Keratinocyte (primary cell): ENCODE data around the gene CMTM8.

Source experiments
- CTCF ChIP-seq, 3 experiments: IDR thresholded peaks in 1 of 3; conservative IDR thresholded peaks in 1 of 3; optimal IDR thresholded peaks in 1 of 3; 2 replicates in 2 of 3; 3 replicates in 1 of 3; pipeline versions ENCODE3 to v1.5.1; 2011; ENCODE audit warnings: low read length in 3 of 3, mild to moderate bottlenecking in 3 of 3, moderate library complexity in 2 of 3, control low read depth in 1 of 3, inconsistent platforms in 1 of 3; ENCODE audit not compliant: insufficient read depth in 2 of 3; ENCODE audit errors: extremely low read depth in 1 of 3
- EZH2 ChIP-seq: IDR thresholded peaks from one replicate; pipeline ENCODE4 v1.6.1; 2012; ENCODE audit warnings: inconsistent platforms, mild to moderate bottlenecking, low read length, moderate library complexity

DNA sequence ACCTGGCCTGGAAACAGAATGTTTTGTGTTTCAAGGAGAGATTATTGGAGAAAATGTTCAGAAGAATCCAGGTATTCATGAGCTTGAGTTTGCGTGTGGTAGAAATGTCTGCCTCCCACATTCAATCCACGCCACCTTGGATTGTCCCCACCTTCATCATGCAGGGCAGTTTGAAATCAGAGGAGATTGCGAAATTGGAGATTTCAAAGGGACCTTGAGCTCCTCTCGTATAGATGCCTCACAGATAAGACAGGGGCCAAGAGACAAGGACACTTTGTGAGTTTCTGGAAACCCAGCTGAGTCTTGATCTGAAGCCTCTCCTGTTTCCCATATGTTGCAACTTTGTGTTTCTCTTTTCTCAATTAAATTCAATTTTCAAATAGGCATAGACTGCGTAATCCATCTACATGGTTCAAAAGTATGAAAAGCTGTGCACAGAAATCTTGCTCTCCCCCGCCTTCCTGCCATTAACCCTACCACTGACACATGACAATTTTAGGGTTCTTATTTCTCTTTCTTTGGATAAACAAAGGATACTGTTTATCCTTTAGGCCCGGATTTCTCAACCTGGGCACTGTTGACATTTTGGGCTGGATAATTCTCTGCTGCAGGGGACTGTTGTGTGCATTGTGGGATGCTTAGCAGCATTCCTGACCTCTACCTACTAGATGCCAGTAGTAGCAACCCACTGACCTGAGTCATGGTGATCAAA lies 53.8 kb downstream of the CMTM8 start:
- TF ChIP-seq CTCF (optimal IDR thresholded peaks at IDR 0.05 in 1 of 3, IDR thresholded peaks at IDR 0.05 in 1 of 3, conservative IDR thresholded peaks at IDR 0.05 in 1 of 3; ENCODE audit: extremely low read depth in 1 of 3, insufficient read depth in 2 of 3, low read length in 3 of 3) (no peak), EZH2 (no peak)
